ENCODE measurements around the gene CDK6.

- no peak for TF ChIP-seq EP300 (IDR thresholded peaks at IDR 0.05)
- TF ChIP-seq CTCF (IDR thresholded peaks at IDR 0.05), result no peak
- no peak for TF ChIP-seq POLR2A (IDR thresholded peaks at IDR 0.05)
- TF ChIP-seq POLR2AphosphoS5 (IDR thresholded peaks at IDR 0.05), result no peak
These were observed 105.6 kb downstream of the CDK6 start for GRCh38 chr7:92730808-92731207.
